ENCODE results near the gene SLC6A2.
"Not testable (repeated sequence)": the region's sequence is repeated elsewhere in the genome, so short reads cannot be mapped to it uniquely, and the experiment has no call there.

Gene SLC6A2

DNA sequence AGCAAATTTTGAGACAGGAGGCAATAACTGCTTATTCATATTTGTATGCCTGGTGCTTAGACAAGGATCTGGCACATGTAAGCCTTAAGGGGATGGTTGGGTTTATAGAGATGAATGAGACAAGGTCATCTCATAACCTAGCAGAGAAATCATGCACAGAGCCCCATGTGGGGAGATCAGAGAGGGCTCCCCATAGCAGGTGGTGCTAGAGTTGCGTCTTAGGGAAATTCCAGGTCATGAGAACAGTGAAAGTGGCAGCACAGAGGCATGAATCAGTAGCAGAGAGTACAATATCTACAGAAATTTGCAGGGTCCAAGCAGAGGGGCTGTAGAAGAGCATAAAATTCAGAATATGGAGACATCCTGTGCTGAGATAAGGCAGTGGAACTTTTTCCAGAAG is 57.3 kb downstream of the SLC6A2 start:
- DNase-seq (ENCODE audit: low read depth): no peak

DNA sequence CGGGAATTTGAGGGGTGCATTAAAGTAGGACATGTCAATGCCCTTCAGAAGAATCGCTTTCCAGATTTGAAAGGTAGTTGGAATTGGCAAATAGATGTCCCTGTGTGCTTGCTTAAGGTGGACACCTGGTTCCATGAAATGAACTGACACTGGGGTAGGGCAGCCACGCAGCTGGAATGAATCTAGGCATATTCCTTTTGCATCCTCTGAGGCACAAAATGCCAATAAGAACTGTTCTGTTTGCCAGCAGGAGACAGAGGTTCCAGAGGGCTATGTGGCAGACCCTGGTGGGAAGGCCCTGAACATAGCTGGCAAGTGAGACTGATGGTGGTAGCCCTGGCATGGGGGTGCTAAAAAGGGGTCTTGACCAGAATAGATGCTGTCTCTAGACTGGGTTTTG is 61.5 kb downstream of the SLC6A2 start:
- DNase-seq (ENCODE audit: low read depth): no peak

DNA sequence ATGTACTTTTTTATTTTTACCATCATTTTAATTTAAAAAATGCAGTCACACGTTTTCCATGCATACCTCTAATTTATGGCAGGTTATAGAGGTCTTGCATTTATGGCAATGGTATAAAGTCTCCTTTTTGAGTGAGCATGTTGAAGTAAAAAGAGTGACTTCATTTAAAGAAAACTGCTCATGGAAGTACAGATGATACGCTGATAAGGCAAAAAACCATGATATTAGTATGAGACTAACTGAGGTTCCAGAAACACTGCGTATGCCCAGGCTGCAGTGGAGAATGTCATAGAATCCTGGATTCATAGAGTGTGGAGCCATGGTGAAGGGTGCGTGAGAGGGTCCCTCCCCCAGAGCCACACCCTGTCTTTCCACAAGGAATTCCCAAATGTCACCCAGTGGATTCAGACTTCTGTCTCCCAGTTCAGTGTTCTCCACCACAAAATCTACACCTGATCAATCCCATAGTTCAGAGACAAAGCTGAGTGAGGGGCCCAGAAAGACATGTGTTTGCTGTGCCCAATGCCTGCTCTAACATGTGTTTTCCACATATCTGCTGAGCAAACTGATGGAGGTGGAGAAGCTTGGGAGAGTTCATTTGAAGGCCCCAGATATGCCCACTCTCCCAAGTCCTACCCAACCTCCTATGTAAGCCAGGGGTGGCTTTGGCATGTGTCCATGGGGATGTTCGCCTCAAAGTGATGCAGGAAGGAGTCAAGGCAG is 69.4 kb downstream of the SLC6A2 start:
- DNase-seq (ENCODE audit: low read depth): no peak

DNA sequence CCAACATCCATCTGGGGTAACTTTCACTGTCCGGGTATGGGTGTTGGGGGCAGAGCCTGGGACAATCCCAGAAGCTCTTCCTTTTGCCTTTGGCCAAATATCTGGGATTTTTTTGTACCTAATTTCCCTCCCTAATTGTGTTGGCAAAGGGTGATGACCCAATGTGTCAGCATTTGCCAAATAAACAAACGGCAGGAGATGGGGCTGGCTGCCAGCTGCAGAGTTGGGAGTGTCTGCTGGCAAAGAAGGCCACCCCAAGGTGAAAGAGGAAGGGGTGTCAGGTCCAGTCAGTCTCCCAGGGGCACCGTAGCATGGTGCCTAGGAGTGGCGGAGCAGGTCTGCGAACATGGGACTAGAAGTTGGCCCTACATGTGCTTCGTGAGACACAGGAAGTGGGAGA is 73.0 kb downstream of the SLC6A2 start:
- no peak for DNase-seq (ENCODE audit: low read depth)

DNA sequence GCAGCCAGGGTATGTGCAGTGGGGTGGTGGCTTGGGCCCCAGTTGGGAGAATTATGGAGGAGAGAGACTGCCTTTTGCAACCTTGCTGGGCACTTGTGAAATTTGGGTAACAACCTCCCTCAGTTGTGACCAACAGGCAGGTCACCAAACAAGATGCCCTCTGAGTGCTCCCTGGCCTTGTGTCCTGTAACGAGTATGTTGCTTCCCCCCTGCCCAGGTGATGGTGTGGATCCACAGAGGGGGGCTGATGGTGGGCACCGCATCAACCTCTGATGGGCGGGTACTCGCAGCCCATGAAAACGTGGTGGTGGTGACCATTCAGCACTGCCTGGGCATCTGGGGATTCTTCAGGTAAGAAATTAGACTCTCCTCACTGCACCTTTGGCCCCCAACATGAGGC is 74.3 kb downstream of the SLC6A2 start:
- DNase-seq (ENCODE audit: low read depth): no peak

DNA sequence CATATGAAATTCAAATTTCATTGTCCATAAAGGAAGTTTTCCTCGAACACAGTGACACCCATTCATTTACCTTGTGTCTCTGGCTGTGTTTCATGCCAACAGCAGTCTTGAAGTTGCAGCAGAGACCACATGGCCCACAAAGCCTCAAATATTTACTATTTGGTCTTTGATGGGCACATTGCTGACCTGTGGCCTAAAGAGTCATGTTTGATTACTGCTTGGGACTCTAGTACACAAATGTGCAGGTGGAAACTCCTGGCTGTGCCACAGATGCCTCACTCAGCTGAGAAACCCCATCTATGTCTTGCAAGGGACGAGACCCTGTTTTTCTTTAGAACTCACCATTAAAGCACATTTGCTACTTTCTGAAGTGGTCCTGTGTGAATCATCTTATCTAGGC is 76.7 kb downstream of the SLC6A2 start:
- no peak for DNase-seq (ENCODE audit: low read depth)

DNA sequence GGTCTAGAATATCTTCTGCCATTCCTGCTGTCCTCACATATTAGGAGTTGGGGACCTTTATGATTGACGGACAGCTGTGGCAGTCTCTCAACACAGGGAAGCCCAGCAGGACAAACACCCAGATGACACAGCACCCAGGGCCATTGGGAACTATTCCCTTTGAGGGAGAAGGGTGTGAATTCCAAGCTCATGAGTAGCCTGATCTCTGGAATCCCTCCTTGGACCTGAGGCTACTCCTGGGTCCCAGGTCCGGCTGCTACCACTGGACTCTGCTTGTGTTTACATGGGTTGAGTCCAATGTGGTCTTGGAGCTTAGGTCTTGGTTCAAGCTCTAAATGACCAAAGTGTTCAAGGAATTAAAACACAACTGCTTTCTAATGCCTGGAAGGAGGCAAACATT is 78.9 kb downstream of the SLC6A2 start:
- no peak for DNase-seq (ENCODE audit: low read depth)

DNA sequence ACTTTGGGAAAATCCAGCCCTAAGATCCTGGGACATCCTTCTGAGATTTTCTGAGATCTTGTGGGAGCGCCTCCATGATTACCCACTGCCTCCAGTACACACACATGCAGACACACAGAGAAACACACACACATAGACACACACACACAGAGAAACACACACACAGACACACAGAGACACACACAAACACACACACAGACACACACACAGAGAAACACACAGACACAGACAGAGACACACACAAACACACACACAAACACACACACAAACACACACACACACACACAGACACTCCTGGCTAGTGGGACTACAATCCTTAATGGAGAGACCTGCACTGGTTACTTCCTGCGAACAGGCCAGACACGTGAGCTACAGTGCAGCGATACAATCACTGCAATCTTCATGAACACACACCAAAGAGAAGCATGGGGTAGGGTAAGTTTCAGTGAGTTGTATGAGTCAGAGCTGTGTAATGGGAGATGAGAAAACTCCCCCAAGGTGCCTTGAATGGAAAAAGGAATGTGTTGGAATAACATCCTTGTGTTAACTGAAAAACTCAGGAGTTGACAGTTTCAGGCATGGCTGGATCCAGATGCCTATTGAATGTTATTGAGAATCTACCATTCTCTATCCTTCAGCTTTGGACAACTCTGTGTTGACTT is 79.5 kb downstream of the SLC6A2 start:
- no peak for DNase-seq (ENCODE audit: low read depth)

DNA sequence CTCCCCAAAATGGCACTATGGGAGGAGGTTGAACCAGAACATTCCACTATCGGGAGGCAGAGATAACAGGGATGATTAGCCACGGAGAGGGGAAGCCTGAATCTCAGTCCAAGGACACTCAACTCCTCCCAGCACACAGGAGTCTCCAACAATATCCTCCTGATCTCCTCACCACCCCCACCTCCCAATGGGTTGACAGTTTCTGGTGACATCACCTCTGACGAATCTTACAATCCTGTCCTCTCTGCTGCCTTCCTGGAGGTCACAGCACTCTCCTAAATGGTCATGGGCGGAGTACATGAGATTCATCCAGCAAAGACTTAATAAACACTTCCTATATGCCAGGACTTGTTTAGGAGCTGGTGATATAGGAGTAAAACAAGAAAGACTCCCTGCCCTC is 80.9 kb downstream of the SLC6A2 start:
- no peak for DNase-seq (ENCODE audit: low read depth)

DNA sequence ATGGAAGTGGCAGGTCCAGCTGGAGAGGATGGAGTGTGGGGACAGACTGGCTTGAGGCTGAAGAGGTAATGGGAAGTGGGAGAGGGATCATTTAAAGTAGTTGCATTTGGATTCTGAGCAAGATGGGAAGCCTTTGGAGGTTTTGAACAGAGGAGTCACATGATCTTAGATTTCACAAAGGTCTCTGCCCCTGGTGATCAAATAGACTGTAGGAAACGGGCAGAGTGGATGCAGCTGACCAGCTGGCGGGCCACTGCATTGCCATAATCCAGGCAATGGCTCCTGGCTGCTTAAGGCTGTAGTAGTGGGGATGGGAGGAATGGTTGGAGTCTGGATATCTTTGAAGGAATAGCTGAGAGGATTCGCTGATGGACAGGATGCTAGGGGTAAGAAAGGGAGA is 81.5 kb downstream of the SLC6A2 start:
- no peak for DNase-seq (ENCODE audit: low read depth)

DNA sequence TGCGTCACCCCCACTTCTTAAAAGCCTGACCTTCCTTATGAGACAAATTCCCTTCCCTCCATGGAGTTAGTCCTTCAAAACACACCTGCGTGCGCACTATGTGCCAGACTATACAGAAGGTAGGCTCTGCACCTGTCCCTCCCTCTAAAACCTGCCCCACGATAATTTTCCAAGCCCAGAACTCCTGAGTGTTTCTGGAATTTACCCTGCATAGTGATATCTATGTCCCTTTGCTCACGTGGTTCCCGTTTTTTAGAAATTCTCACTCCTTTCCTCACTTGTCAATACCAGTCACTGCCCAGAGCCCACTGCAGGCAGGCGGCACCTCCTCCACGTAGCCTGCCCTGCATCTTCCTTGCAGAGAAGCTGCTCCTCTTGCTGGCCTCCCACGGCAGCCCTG is 82.2 kb downstream of the SLC6A2 start:
- DNase-seq (ENCODE audit: low read depth): no peak

DNA sequence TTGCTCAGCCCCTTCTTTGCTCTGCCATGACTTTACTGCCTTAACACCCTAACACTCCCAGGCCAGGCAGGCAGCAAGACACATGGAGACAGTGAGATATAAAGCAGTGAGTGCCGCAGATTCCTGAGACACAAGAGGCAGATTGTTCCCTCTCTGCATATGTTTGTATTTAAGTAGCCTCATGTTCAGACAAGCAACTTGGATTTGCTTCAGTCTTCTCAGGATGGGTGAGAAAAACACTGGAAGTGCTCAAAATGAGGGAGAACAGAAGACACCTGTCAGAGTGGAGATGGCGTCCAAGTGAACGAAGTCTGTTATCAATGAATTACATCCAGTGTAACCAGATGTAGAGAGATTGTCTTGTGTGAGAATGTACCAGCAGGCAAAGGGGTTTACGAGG is 90.3 kb downstream of the SLC6A2 start:
- no peak for DNase-seq (ENCODE audit: low read depth)

DNA sequence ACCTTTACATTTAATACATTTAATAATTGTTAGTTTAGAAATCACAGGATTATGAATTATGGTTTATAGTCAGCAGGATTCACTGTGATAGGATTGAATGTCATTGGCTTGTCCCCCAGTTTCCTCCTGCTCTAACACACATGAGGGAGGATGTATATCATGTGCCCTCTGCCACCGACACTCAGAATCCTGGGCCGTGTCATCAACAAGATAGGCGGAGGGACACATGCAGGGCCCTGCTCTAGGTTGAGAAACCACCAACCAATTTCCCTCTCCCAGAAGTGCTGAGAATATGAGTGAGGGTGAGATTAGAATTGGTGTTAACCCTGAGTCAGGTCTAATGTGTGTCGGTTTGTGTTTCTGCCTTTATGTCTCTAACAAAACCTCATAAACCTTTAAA is 92.0 kb downstream of the SLC6A2 start:
- no peak for DNase-seq (ENCODE audit: low read depth)

DNA sequence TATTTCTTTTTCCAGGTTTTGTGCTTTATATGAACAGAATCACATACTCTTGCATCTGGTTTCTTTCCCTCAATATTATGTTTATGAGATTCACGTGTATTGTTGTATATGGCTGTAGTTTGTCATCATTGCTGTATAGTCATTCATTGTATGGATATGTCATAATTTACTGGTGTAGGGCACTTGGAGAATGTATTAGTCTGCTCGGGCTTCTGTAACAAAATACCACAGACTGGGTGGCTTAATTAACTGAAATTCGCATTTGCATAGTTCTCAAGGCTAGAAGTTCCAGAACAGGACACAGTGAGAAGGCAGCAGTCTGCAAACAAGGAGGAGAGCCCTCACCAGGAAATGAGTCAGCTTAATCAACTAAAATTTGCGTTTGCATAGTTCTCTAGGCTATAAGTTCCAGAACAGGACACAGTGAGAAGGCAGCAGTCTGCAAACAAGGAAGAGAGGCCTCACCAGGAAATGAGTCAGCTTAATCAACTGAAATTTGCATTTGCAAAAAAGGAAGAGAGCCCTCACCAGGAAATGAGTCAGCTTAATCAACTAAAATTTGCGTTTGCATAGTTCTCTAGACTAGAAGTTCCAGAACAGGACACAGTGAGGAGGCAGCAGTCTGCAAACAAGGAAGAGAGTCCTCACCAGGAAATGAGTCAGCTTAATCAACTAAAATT is 96.8 kb downstream of the SLC6A2 start:
- not testable (repeated sequence) for DNase-seq (ENCODE audit: low read depth)

DNA sequence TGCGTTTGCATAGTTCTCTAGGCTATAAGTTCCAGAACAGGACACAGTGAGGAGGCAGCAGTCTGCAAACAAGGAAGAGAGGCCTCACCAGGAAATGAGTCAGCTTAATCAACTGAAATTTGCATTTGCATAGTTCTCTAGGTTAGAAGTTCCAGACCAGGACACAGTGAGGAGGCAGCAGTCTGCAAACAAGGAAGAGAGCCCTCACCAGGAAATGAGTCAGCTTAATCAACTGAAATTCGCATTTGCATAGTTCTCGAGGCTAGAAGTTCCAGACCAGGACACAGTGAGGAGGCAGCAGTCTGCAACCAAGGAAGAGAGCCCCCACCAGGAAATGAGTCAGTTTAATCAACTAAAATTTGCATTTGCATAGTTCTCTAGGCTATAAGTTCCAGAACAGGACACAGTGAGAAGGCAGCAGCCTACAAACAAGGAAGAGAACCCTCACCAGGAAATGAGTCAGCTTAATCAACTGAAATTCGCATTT is 97.4 kb downstream of the SLC6A2 start:
- not testable (repeated sequence) for DNase-seq (ENCODE audit: low read depth)
